ENCODE data around the gene GPC3. TPM values are rescaled to one million over a fixed set of nuclear protein-coding genes. Genes with fewer than 3 reads are reported as not detected.

GPC3 gene
- total and polyA plus RNA-seq, 2 donors (not counting 3 experiments of a cell fraction or from before 2014, with no cell fraction given): not detected

DNA sequence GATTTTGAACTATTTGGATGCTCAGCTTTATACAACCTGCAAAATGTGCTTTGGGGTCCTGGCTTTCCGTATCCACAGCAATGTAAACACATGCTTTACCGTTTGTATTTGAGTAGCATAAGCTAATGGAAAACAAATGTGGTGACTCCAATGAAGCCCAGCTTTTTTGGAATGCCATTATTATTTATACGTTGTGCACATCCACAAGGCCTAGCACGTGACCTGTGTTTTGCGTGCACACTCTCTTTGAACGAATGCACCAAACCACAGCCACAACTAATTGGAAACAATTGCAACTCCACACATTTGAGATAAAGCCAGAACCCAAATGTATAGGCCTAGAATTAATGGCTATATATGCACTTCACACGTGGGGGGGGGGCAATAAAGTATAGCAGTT, 380.6 kb downstream of the GPC3 start:
- H3K79me2 ChIP-seq (ENCODE audit: control insufficient read depth, insufficient read depth, low read length): no peaks in the 10 kb centered on the region
- DNase-seq (ENCODE audit: low read depth, low spot score) (no peak), FAIRE-seq (no peak)
- ChIA-PET CTCF (no interaction called here), POLR2A (no interaction called here)
- no peak for TF ChIP-seq EZH2 (IDR thresholded peaks at IDR 0.05; ENCODE audit: borderline replicate concordance, low read depth, low read length, severe bottlenecking)
- no peak for TF ChIP-seq GATA2 (IDR thresholded peaks at IDR 0.05; ENCODE audit: insufficient read depth, insufficient read length, low read depth, low read length)
- TF ChIP-seq, protein P1, sequence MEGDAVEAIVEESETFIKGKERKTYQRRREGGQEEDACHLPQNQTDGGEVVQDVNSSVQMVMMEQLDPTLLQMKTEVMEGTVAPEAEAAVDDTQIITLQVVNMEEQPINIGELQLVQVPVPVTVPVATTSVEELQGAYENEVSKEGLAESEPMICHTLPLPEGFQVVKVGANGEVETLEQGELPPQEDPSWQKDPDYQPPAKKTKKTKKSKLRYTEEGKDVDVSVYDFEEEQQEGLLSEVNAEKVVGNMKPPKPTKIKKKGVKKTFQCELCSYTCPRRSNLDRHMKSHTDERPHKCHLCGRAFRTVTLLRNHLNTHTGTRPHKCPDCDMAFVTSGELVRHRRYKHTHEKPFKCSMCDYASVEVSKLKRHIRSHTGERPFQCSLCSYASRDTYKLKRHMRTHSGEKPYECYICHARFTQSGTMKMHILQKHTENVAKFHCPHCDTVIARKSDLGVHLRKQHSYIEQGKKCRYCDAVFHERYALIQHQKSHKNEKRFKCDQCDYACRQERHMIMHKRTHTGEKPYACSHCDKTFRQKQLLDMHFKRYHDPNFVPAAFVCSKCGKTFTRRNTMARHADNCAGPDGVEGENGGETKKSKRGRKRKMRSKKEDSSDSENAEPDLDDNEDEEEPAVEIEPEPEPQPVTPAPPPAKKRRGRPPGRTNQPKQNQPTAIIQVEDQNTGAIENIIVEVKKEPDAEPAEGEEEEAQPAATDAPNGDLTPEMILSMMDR (IDR thresholded peaks at IDR 0.05; ENCODE audit: extremely low read depth in 1 of 2, insufficient read depth in 1 of 2, low read depth in 1 of 2, low read length in 2 of 2): no peak
- TF ChIP-seq POLR2AphosphoS5 (IDR thresholded peaks at IDR 0.05; ENCODE audit: insufficient read depth, low read depth, low read length): no peak
- TF ChIP-seq MYC (IDR thresholded peaks at IDR 0.05; ENCODE audit: low read depth, low read length): no peak
- TF ChIP-seq POLR2A (IDR thresholded peaks at IDR 0.05; ENCODE audit: low read depth, low read length): no peak
- TF ChIP-seq FOS (IDR thresholded peaks at IDR 0.05; ENCODE audit: borderline replicate concordance, insufficient read depth, low read length): no peak
- TF ChIP-seq JUN (IDR thresholded peaks at IDR 0.05; ENCODE audit: borderline replicate concordance, insufficient read depth, insufficient read length, low read depth): no peak
- TF ChIP-seq, protein P2, sequence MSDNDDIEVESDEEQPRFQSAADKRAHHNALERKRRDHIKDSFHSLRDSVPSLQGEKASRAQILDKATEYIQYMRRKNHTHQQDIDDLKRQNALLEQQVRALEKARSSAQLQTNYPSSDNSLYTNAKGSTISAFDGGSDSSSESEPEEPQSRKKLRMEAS (IDR thresholded peaks at IDR 0.05; ENCODE audit: insufficient read depth, insufficient read length): no peak
- no peaks in the 10 kb centered on the region for H3K9me1 ChIP-seq (replicated peaks; ENCODE audit: control insufficient read depth, extremely low read depth, insufficient read depth, low read length)
- H4K20me1 ChIP-seq (replicated peaks; ENCODE audit: control insufficient read depth, extremely low read depth, insufficient read depth, low read length): no peaks in the 10 kb centered on the region
- no peaks in the 10 kb centered on the region for H3K4me1 ChIP-seq (ENCODE audit: control insufficient read depth, extremely low read depth, insufficient read depth, low read length)
- no peak overlapping the region for H3K4me2 ChIP-seq (ENCODE audit: insufficient read depth, low read length)
- BruUV-seq (replicated peaks): no TSS peak
- intact Hi-C loops (cut with micrococcal nuclease): no loop called here
- no peak overlapping the region for H2AFZ ChIP-seq (ENCODE audit: low read depth, low read length)
- H3K9ac ChIP-seq (replicated peaks; ENCODE audit: extremely low read depth, insufficient read depth, low read length): no peak overlapping the region
- H3K4me3 ChIP-seq (replicated peaks in 1 of 3; ENCODE audit: insufficient read depth in 1 of 3, low read depth in 1 of 3, low read length in 3 of 3): no peak overlapping the region
- dilution Hi-C loops (cut with MboI; ENCODE audit: extremely low pct_ligation_motif_present, low sequenced_read_pairs): no loop called here
- no peaks in the 10 kb centered on the region for H3K36me3 ChIP-seq (ENCODE audit: control insufficient read depth in 2 of 2, extremely low read depth in 1 of 2, insufficient read depth in 2 of 2, low read length in 2 of 2)
- no peaks in the 10 kb centered on the region for H3K9me3 ChIP-seq (replicated peaks; ENCODE audit: control insufficient read depth, insufficient read depth, low read length)
- no peaks in the 10 kb centered on the region for H3K27me3 ChIP-seq (ENCODE audit: control insufficient read depth in 2 of 2, insufficient read depth in 2 of 2, low read length in 2 of 2)
- H3K27ac ChIP-seq (ENCODE audit: insufficient read depth, low read depth, low read length): no peak overlapping the region
